NCI-H446 (cell line): ENCODE measurements around the gene DDX24.
"Not testable (repeated sequence)": the region's sequence is repeated elsewhere in the genome, so short reads cannot be mapped to it uniquely, and the experiment has no call there.

Source experiments
- DNase-seq, 2 experiments: peaks; one replicate each; lab custom pipeline; 2025; lab: John Stamatoyannopoulos, UW

Gene DDX24

GRCh38 chr14:94081386-94081820, 401 bp upstream of the DDX24 start:
- no peak for DNase-seq

- peak; percentile 34 to 41 for DNase-seq
These were observed 946 bp downstream of the DDX24 start for GRCh38 chr14:94079891-94080620.

- no peak for DNase-seq
These were observed 3.2 kb downstream of the DDX24 start for GRCh38 chr14:94077823-94078222.

- no peak for DNase-seq
These were observed 3.7 kb downstream of the DDX24 start for GRCh38 chr14:94077111-94077821.

GRCh38 chr14:94075008-94075407, 6.0 kb downstream of the DDX24 start:
- no peak for DNase-seq

- DNase-seq: no peak
These were observed 6.5 kb downstream of the DDX24 start for GRCh38 chr14:94074534-94074933.

- not testable (repeated sequence) for DNase-seq
These were observed 8.9 kb downstream of the DDX24 start for GRCh38 chr14:94072076-94072475.

- DNase-seq: no peak
These were observed 14.8 kb downstream of the DDX24 start for GRCh38 chr14:94066089-94066676.

GRCh38 chr14:94062344-94062940, 18.6 kb downstream of the DDX24 start:
- DNase-seq: no peak

GRCh38 chr14:94059998-94060397, 21.0 kb downstream of the DDX24 start:
- DNase-seq: no peak

- no peak for DNase-seq
These were observed 22.3 kb downstream of the DDX24 start for GRCh38 chr14:94058674-94059138.

- DNase-seq: no peak
These were observed 22.8 kb downstream of the DDX24 start for GRCh38 chr14:94058128-94058673.

GRCh38 chr14:94056579-94057308, 24.3 kb downstream of the DDX24 start:
- DNase-seq: no peak

- no peak for DNase-seq
These were observed 26.1 kb downstream of the DDX24 start for GRCh38 chr14:94054936-94055335.

- DNase-seq: no peak
These were observed 26.6 kb downstream of the DDX24 start for GRCh38 chr14:94054401-94054800.

GRCh38 chr14:94052662-94053061, 28.3 kb downstream of the DDX24 start:
- no peak for DNase-seq

- no peak for DNase-seq
These were observed 28.8 kb downstream of the DDX24 start for GRCh38 chr14:94052199-94052598.

GRCh38 chr14:94051779-94052178, 29.2 kb downstream of the DDX24 start:
- DNase-seq: no peak

- DNase-seq: peak in 1 of 2 experiments; percentile 6
These were observed 29.9 kb downstream of the DDX24 start for GRCh38 chr14:94051115-94051514.

GRCh38 chr14:94050231-94050880, 30.6 kb downstream of the DDX24 start:
- no peak for DNase-seq

GRCh38 chr14:94049625-94050023, 31.4 kb downstream of the DDX24 start:
- DNase-seq: no peak
